ENCODE results near the gene MYLK2.

- TF ChIP-seq, protein P1, sequence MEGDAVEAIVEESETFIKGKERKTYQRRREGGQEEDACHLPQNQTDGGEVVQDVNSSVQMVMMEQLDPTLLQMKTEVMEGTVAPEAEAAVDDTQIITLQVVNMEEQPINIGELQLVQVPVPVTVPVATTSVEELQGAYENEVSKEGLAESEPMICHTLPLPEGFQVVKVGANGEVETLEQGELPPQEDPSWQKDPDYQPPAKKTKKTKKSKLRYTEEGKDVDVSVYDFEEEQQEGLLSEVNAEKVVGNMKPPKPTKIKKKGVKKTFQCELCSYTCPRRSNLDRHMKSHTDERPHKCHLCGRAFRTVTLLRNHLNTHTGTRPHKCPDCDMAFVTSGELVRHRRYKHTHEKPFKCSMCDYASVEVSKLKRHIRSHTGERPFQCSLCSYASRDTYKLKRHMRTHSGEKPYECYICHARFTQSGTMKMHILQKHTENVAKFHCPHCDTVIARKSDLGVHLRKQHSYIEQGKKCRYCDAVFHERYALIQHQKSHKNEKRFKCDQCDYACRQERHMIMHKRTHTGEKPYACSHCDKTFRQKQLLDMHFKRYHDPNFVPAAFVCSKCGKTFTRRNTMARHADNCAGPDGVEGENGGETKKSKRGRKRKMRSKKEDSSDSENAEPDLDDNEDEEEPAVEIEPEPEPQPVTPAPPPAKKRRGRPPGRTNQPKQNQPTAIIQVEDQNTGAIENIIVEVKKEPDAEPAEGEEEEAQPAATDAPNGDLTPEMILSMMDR (conservative IDR thresholded peaks at IDR 0.05 in 1 of 2, IDR thresholded peaks at IDR 0.05 in 1 of 2; ENCODE audit: extremely low read depth in 1 of 2, insufficient read depth in 1 of 2, low read depth in 1 of 2, low read length in 2 of 2), result no peak
- no peak for TF ChIP-seq EZH2 (IDR thresholded peaks at IDR 0.05; ENCODE audit: borderline replicate concordance, low read length)
Observed at GRCh38 chr20:31843288-31843687, 24.1 kb downstream of the MYLK2 start.
